Middle frontal gyrus (tissue), 1 donor: Measurements from ENCODE around the gene ZFAND5.

Experiments used
- DNase-seq: peaks from one replicate; pipeline ENCODE4 v3.0.0-alpha.2; 2015; ENCODE audit warnings: low spot score; ENCODE audit errors: extremely low spot score

Gene ZFAND5

GRCh38 chr9:72364679-72365524 lies at the start of gene ZFAND5:
Gene ZFAND5, minus strand, starts transcription at chr9:72365208. Its CDS starts 4,430 bp downstream, at chr9:72360778.
- DNase-seq, result peak; percentile 99

GRCh38 chr9:72412483-72413040 lies 47.6 kb upstream of the ZFAND5 start:
- DNase-seq, result no peak

GRCh38 chr9:72410214-72410613 lies 45.2 kb upstream of the ZFAND5 start:
- no peak for DNase-seq

- no peak for DNase-seq
Measured at GRCh38 chr9:72407114-72407513, 42.1 kb upstream of the ZFAND5 start.

- no peak for DNase-seq
Measured at GRCh38 chr9:72402744-72403143, 37.7 kb upstream of the ZFAND5 start.

- no peak for DNase-seq
Measured at GRCh38 chr9:72401396-72401795, 36.4 kb upstream of the ZFAND5 start.

- DNase-seq, result no peak
Measured at GRCh38 chr9:72400866-72401265, 35.9 kb upstream of the ZFAND5 start.

- no peak for DNase-seq
Measured at GRCh38 chr9:72399391-72399790, 34.4 kb upstream of the ZFAND5 start.

GRCh38 chr9:72396247-72397091 lies 31.5 kb upstream of the ZFAND5 start:
- DNase-seq, result no peak

GRCh38 chr9:72394066-72394465 lies 29.1 kb upstream of the ZFAND5 start:
- no peak for DNase-seq

GRCh38 chr9:72390907-72391306 lies 25.9 kb upstream of the ZFAND5 start:
- no peak for DNase-seq

- no peak for DNase-seq
Measured at GRCh38 chr9:72386186-72386585, 21.2 kb upstream of the ZFAND5 start.

- DNase-seq, result no peak
Measured at GRCh38 chr9:72384710-72385485, 19.9 kb upstream of the ZFAND5 start.

GRCh38 chr9:72383978-72384709 lies 19.1 kb upstream of the ZFAND5 start:
- no peak for DNase-seq

GRCh38 chr9:72382405-72382804 lies 17.4 kb upstream of the ZFAND5 start:
- no peak for DNase-seq

GRCh38 chr9:72377041-72377440 lies 12.0 kb upstream of the ZFAND5 start:
- no peak for DNase-seq

GRCh38 chr9:72371151-72371550 lies 6.1 kb upstream of the ZFAND5 start:
- DNase-seq, result no peak

- DNase-seq, result peak; percentile 86
Measured at GRCh38 chr9:72365525-72366256, 683 bp upstream of the ZFAND5 start.

- no peak for DNase-seq
Measured at GRCh38 chr9:72363908-72364678, 915 bp downstream of the ZFAND5 start.
